Sigmoid colon (tissue), 4 donors: ENCODE measurements around the gene BTNL3.

Experiments
- CTCF ChIP-seq, 4 experiments: fragments of 450-650 bp in 3 of 4; fragments of 200-600 bp in 1 of 4; IDR thresholded peaks; one replicate each; pipeline ENCODE4 v1.5.1; 2016 to 2019; ENCODE audit warnings: antibody characterized with exemption in 4 of 4, mild to moderate bottlenecking in 3 of 4, moderate library complexity in 2 of 4
- EP300 ChIP-seq, 4 donors: sonication (generic); formaldehyde crosslinking; IDR thresholded peaks; one replicate each; pipeline ENCODE4 v1.6.1; 2017; ENCODE audit warnings: antibody characterized with exemption in 4 of 4
- POLR2AphosphoS5 ChIP-seq, 4 donors: sonication (generic); formaldehyde crosslinking; IDR thresholded peaks; one replicate each; pipeline ENCODE4 v1.6.1; 2017; ENCODE audit warnings: antibody characterized with exemption in 4 of 4

- TF ChIP-seq EP300 (IDR thresholded peaks at IDR 0.05) (no peak), CTCF (IDR thresholded peaks at IDR 0.05) (no peak), POLR2AphosphoS5 (IDR thresholded peaks at IDR 0.05) (no peak)
These were observed 63.4 kb downstream of the BTNL3 start for GRCh38 chr5:181051841-181052671.
